ENCODE measurements around the gene UCMA.
"Not testable (repeated sequence)": the region's sequence is repeated elsewhere in the genome, so short reads cannot be mapped to it uniquely, and the experiment has no call there.

The UCMA gene

GRCh38 chr10:13234172-13234571 lies at the start of gene UCMA:
UCMA (minus strand) TSS chr10:13234374; CDS start chr10:13234258, 116 bp downstream.
- no peak for DNase-seq

GRCh38 chr10:13282348-13282747 lies 48.2 kb upstream of the UCMA start:
- not testable (repeated sequence) for DNase-seq

- no peak for DNase-seq
These were observed 42.7 kb upstream of the UCMA start for GRCh38 chr10:13276749-13277365.

- DNase-seq, result not testable (repeated sequence)
These were observed 42.0 kb upstream of the UCMA start for GRCh38 chr10:13276146-13276545.

GRCh38 chr10:13272164-13272571 lies 38.0 kb upstream of the UCMA start:
- DNase-seq, result no peak

GRCh38 chr10:13271552-13272163 lies 37.5 kb upstream of the UCMA start:
- no peak for DNase-seq

GRCh38 chr10:13270877-13271551 lies 36.8 kb upstream of the UCMA start:
- no peak for DNase-seq

- no peak for DNase-seq
These were observed 34.7 kb upstream of the UCMA start for GRCh38 chr10:13268841-13269240.

- no peak for DNase-seq
These were observed 34.1 kb upstream of the UCMA start for GRCh38 chr10:13268310-13268709.

- DNase-seq, result no peak
These were observed 29.4 kb upstream of the UCMA start for GRCh38 chr10:13263591-13263990.

- no peak for DNase-seq
These were observed 28.3 kb upstream of the UCMA start for GRCh38 chr10:13262433-13262832.

GRCh38 chr10:13257621-13258140 lies 23.5 kb upstream of the UCMA start:
- DNase-seq, result no peak

- no peak for DNase-seq
These were observed 22.5 kb upstream of the UCMA start for GRCh38 chr10:13256627-13257026.

- DNase-seq, result no peak
These were observed 19.6 kb upstream of the UCMA start for GRCh38 chr10:13253726-13254125.

GRCh38 chr10:13247784-13248183 lies 13.6 kb upstream of the UCMA start:
- no peak for DNase-seq

GRCh38 chr10:13247246-13247645 lies 13.1 kb upstream of the UCMA start:
- no peak for DNase-seq

GRCh38 chr10:13242260-13242659 lies 8.1 kb upstream of the UCMA start:
- DNase-seq, result not testable (repeated sequence)

- DNase-seq, result no peak
These were observed 7.4 kb upstream of the UCMA start for GRCh38 chr10:13241613-13242012.

GRCh38 chr10:13239923-13240322 lies 5.7 kb upstream of the UCMA start:
- DNase-seq, result no peak

GRCh38 chr10:13238271-13239077 lies 4.3 kb upstream of the UCMA start:
- no peak for DNase-seq

- DNase-seq, result no peak
These were observed 2.5 kb upstream of the UCMA start for GRCh38 chr10:13236638-13237037.

- not testable (repeated sequence) for DNase-seq
These were observed 562 bp upstream of the UCMA start for GRCh38 chr10:13234736-13235135.

- DNase-seq, result no peak
These were observed 816 bp downstream of the UCMA start for GRCh38 chr10:13233358-13233757.

All from NCI-H1048 (cell line).